ENCODE data around the gene ST6GALNAC4. TPM values are rescaled to one million over a fixed set of nuclear protein-coding genes. Genes with fewer than 3 reads are reported as not detected.

The ST6GALNAC4 gene
- polyA plus RNA-seq, 1 of the 3 experiments (the other 2 are of a cell fraction), result 30.2 TPM

- TF ChIP-seq MXI1 (IDR thresholded peaks at IDR 0.05; ENCODE audit: low read depth, low read length), result no peak
- TF ChIP-seq NFIC (IDR thresholded peaks at IDR 0.05; ENCODE audit: borderline replicate concordance), result no peak
Observed at GRCh38 chr9:127904561-127905003, 12.3 kb downstream of the ST6GALNAC4 start (continued).

DNA sequence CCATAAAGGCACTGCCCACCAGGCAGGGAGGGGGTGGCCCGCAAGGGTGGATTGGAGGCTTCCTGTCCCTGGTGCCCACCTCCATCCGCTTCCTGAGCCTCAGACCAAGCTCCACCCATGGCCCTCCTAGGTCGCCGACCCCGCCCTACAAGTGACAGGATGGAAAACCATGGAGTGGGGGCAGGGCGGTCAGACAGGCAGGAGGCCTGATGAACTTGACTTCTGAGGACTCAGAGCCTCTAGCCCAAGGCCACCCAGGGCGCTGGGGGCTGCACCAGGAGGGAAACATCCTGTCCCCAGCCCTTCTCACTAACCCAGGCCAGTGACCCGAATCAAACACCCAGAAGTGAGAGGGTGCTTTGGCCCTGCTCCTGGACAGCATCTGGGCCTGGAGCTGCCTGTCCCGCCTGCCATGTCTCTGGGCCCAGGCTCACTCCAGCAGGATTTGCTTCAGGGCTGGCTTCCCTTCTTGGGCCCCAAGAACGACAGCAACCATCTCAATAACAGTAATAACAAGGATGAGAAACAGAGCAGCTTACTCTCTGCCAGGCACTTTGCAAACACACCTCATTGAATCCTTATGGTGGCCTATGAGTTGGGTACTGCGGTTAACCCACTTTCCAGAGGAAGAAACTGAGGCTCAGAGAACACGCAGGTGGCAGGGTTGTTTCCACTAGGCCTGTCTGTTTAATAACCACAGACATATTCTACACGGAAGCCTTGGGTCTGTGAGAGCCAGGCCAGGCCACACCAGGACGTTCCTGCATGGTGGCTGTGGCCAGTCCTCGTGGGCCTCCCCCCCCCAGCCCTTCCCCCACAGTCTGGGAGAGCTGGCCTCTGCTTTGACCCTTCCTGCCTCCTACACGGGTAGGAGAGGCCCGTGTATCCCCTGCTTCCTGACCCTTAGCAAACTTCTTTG lies 13.0 kb downstream of the ST6GALNAC4 start:
- H3K4me1 ChIP-seq (ENCODE audit: control insufficient read depth in 1 of 2, insufficient read depth in 2 of 2, low read depth in 1 of 2, low read length in 1 of 2), result peaks cover 4 to 20% of the 10 kb centered on the region in 2 experiments; a peak in 2 of 4 replicates
- no peaks in the 10 kb centered on the region for H3K9me2 ChIP-seq
- H3K9me3 ChIP-seq, result no peaks in the 10 kb centered on the region
- ChIA-PET POLR2A (no interaction called here), CTCF (interaction anchor here (1.0 to 1.8 kb wide), 5 partner anchors 13 to 169 kb away, joined by 4 to 5 read pairs (median 4); partner anchors contain the start of genes ST6GALNAC4 and TOR2A)
- WGBS (ENCODE audit: low lambda C conversion rate), result 86% methylated on average over 16 of the region's 17 CpGs
- no peak overlapping the region for H3K9ac ChIP-seq
- H3K4me2 ChIP-seq, result no peak overlapping the region
- H3K27ac ChIP-seq (ENCODE audit: low read depth in 2 of 2, low read length in 1 of 2), result no peak overlapping the region
- DNase-seq, result no peak
- no peaks in the 10 kb centered on the region for H4K20me1 ChIP-seq (ENCODE audit: insufficient read depth)
- no peak overlapping the region for H2AFZ ChIP-seq (ENCODE audit: low read depth)
- no peaks in the 10 kb centered on the region for H3K27me3 ChIP-seq (ENCODE audit: insufficient read depth)
- peaks cover 3% of the 10 kb centered on the region for H3F3A ChIP-seq (replicated peaks; ENCODE audit: insufficient read depth)
- peaks cover 4% of the 10 kb centered on the region; the same call in 1 of the 2 replicates for H3K79me2 ChIP-seq (ENCODE audit: insufficient read depth)
- no peak overlapping the region for H3K4me3 ChIP-seq (ENCODE audit: low read depth in 2 of 2, low read length in 1 of 2)
- no peaks in the 10 kb centered on the region for H3K36me3 ChIP-seq (replicated peaks in 1 of 2; ENCODE audit: control insufficient read depth in 1 of 2, insufficient read depth in 2 of 2, low read length in 1 of 2)
- TF ChIP-seq ELF1 (IDR thresholded peaks at IDR 0.05) (no peak), SIN3A (IDR thresholded peaks at IDR 0.05; ENCODE audit: borderline replicate concordance, low read depth, low read length) (no peak), EZH2phosphoT487 (IDR thresholded peaks at IDR 0.05; ENCODE audit: borderline replicate concordance, low read depth) (no peak), FOXJ3 (CRISPR knock-in tag; IDR thresholded peaks at IDR 0.05) (no peak), SMC3 (IDR thresholded peaks at IDR 0.05; ENCODE audit: low read depth, low read length) (no peak), GATA2 (CRISPR knock-in tag; IDR thresholded peaks at IDR 0.05) (no peak), REST (IDR thresholded peaks at IDR 0.05; ENCODE audit: low read depth, low read length) (no peak), MAX (IDR thresholded peaks at IDR 0.05; ENCODE audit: low read depth) (no peak), CTCF (IDR thresholded peaks at IDR 0.05) (no peak), TCF12 (IDR thresholded peaks at IDR 0.05) (no peak), NFIC (IDR thresholded peaks at IDR 0.05; ENCODE audit: borderline replicate concordance) (no peak), IRF3 (IDR thresholded peaks at IDR 0.05; ENCODE audit: low read depth, low read length) (no peak), JUND (IDR thresholded peaks at IDR 0.05) (no peak), RXRA (IDR thresholded peaks at IDR 0.05; ENCODE audit: borderline replicate concordance, low read depth) (no peak), FOSL2 (IDR thresholded peaks at IDR 0.05; ENCODE audit: borderline replicate concordance, low read depth) (no peak), EP300 (IDR thresholded peaks at IDR 0.05; ENCODE audit: borderline replicate concordance in 1 of 2, low read depth in 1 of 2, low read length in 1 of 2) (no peak), FOXM1 (IDR thresholded peaks at IDR 0.05; ENCODE audit: low read depth) (no peak), ZBTB33 (IDR thresholded peaks at IDR 0.05; ENCODE audit: borderline replicate concordance, low read depth) (no peak)
- TF ChIP-seq, protein P1, sequence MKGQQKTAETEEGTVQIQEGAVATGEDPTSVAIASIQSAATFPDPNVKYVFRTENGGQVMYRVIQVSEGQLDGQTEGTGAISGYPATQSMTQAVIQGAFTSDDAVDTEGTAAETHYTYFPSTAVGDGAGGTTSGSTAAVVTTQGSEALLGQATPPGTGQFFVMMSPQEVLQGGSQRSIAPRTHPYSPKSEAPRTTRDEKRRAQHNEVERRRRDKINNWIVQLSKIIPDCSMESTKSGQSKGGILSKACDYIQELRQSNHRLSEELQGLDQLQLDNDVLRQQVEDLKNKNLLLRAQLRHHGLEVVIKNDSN (IDR thresholded peaks at IDR 0.05; ENCODE audit: borderline replicate concordance, low read depth), result no peak
